Caki2 (cell line): ENCODE data around the gene FILIP1. TPM values are rescaled to one million over a fixed set of nuclear protein-coding genes. Genes with fewer than 3 reads are reported as not detected.

Experiments used
- DNase-seq: peaks from one replicate; pipeline ENCODE4 v3.0.0-alpha.2; 2015; ENCODE audit warnings: low read depth
- in situ Hi-C: cut with HindIII; loops from 2 replicates; pipeline ENCODE4 v1.10.0; 2016; ENCODE audit warnings: low sequenced_read_pairs, low pct_unique_long_range_greater_than_20kb, mixed read lengths
- total RNA-seq: library from RNA; depleted of rRNA; stranded (reverse); fragments of >200 nt; shearing (Covaris generic); gene quantifications from 2 replicates; pipeline ENCODE4 v1.2.3, GENCODE V29; 2014; ENCODE audit warnings: low replicate concordance; rRNA removed

Gene FILIP1, protein sequence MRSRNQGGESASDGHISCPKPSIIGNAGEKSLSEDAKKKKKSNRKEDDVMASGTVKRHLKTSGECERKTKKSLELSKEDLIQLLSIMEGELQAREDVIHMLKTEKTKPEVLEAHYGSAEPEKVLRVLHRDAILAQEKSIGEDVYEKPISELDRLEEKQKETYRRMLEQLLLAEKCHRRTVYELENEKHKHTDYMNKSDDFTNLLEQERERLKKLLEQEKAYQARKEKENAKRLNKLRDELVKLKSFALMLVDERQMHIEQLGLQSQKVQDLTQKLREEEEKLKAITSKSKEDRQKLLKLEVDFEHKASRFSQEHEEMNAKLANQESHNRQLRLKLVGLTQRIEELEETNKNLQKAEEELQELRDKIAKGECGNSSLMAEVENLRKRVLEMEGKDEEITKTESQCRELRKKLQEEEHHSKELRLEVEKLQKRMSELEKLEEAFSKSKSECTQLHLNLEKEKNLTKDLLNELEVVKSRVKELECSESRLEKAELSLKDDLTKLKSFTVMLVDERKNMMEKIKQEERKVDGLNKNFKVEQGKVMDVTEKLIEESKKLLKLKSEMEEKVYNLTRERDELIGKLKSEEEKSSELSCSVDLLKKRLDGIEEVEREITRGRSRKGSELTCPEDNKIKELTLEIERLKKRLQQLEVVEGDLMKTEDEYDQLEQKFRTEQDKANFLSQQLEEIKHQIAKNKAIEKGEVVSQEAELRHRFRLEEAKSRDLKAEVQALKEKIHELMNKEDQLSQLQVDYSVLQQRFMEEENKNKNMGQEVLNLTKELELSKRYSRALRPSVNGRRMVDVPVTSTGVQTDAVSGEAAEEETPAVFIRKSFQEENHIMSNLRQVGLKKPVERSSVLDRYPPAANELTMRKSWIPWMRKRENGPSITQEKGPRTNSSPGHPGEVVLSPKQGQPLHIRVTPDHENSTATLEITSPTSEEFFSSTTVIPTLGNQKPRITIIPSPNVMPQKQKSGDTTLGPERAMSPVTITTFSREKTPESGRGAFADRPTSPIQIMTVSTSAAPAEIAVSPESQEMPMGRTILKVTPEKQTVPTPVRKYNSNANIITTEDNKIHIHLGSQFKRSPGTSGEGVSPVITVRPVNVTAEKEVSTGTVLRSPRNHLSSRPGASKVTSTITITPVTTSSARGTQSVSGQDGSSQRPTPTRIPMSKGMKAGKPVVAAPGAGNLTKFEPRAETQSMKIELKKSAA (N-terminal part only)
- total RNA-seq = 0.10 TPM in 1 of 2 replicates, not detected in the other

GRCh38 chr6:75493400-75494064, at the start of gene FILIP1:
Gene FILIP1, minus strand, starts transcription at chr6:75493800. Its CDS starts 78,828 bp downstream, at chr6:75414972.
- in situ Hi-C loops = no loop called here
- DNase-seq = no peak

GRCh38 chr6:75543311-75543710, 49.7 kb upstream of the FILIP1 start:
- in situ Hi-C loops = no loop called here
- no peak for DNase-seq

GRCh38 chr6:75539136-75539535, 45.5 kb upstream of the FILIP1 start:
- in situ Hi-C loops = no loop called here
- DNase-seq = no peak

- no peak for DNase-seq
- in situ Hi-C loops = no loop called here
These were observed 38.9 kb upstream of the FILIP1 start for GRCh38 chr6:75532521-75532920.

DNA sequence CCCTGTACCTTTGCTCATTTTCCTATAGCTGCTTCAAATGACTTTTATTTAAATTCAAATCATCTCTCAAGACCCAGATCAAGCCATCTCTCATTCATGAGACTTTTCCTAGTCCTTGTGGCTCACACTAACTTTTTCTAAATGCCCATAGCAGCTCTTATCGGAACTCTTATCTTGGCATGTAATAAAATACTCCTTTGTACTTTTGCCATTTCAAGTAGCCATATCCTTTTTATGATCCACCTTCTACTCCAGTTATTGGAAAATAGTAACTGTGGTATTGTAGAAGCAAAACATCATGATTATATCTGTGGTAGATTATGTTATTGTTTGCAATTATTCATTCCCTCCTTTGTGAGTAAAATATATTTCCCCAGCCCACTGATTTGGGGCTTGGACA, 37.6 kb upstream of the FILIP1 start:
- in situ Hi-C loops = no loop called here
- no peak for DNase-seq

DNA sequence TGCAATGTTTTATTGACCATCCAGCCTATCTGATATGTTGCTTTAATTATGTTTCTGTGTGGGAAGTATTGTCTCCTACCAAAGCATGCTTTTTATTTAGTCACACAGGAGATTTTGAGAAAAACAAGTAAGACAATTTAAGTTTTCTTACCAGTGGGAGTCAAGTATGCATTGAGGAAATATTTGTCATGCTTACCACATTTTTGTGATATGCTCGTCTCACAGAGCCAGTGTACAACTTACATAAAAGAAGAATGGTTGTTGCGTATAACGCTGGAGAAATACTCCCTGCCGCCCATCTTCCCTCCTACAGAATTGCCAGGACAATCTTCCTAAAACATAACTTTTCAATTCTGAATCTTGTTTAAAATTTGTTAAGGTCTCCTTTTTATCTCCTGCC, 37.1 kb upstream of the FILIP1 start:
- in situ Hi-C loops = no loop called here
- no peak for DNase-seq

DNA sequence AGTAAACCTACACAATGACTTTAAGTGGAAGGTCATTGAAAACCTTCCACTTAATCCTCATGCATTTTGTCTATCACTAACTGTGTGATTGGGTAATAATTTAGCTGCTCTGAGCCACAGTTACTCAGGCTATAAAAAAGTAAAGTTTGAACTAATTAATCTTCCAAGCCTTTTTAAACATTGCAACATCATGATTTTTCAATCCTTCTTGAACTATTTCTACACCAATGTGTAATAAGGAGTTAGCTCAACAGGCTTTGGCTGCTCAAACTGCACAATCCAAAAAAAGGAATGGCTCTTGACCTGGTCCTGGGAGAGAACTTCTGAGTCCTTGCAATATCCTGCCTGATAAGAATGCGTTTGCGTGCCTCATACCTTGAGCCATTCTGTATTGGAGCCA, 34.8 kb upstream of the FILIP1 start:
- in situ Hi-C loops = no loop called here
- no peak for DNase-seq

- in situ Hi-C loops = no loop called here
- peak; percentile 53 for DNase-seq
These were observed 33.0 kb upstream of the FILIP1 start for GRCh38 chr6:75526502-75527127.

DNA sequence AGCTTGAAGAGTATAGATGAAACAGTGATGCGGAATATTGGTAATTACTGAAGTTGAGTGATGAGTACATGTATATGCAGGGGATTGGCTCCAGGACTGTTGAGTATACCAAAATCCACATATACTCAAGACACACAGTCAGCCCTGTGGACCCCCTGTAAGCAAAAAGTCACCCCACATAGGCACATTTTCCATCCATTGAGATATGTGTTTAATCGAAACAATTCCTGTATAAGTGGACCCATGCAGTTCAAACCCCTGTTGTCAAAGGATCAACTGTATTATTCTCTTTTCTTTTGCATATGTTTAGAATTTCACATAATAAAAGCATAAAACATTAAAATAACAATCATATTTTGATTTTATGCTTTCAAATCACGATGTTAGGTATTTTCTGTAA, 32.1 kb upstream of the FILIP1 start:
- in situ Hi-C loops = no loop called here
- no peak for DNase-seq

- in situ Hi-C loops = loop anchor here (25.0 kb wide), 1 partner anchor 262 kb away; no protein-coding TSS in a partner anchor
- DNase-seq = peak; percentile 93
These were observed 30.8 kb upstream of the FILIP1 start for GRCh38 chr6:75524322-75524972.

DNA sequence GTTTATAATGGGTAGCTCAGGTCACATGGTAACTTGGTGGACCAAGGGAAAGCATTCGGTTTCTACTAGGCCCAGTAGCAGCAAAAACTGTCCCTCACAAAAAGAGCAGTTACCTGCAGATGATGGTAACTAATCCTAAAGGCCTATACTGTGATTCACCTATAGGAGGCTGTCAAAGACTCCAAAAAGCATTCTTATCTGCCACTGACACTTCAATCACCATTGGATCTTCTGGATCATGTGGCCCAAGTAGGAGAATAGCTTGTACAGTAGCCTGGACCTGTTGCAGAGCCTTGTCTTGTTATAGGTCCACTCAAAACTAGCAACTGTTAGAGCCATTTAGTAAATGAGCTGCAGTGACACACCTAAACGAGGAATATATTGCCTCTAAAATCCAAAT, 23.2 kb upstream of the FILIP1 start:
- DNase-seq = no peak
- in situ Hi-C loops = loop anchor here (25.0 kb wide), 1 partner anchor 254 kb away; no protein-coding TSS in a partner anchor

- in situ Hi-C loops = loop anchor here (25.0 kb wide), 1 partner anchor 250 kb away; no protein-coding TSS in a partner anchor
- no peak for DNase-seq
These were observed 19.0 kb upstream of the FILIP1 start for GRCh38 chr6:75512591-75512990.

GRCh38 chr6:75505424-75505823, 11.8 kb upstream of the FILIP1 start:
- in situ Hi-C loops = loop anchor here (25.0 kb wide), 1 partner anchor 243 kb away; no protein-coding TSS in a partner anchor
- DNase-seq = no peak

GRCh38 chr6:75504465-75505222, 11.0 kb upstream of the FILIP1 start:
- no peak for DNase-seq
- in situ Hi-C loops = loop anchor here (25.0 kb wide), 1 partner anchor 242 kb away; no protein-coding TSS in a partner anchor

DNA sequence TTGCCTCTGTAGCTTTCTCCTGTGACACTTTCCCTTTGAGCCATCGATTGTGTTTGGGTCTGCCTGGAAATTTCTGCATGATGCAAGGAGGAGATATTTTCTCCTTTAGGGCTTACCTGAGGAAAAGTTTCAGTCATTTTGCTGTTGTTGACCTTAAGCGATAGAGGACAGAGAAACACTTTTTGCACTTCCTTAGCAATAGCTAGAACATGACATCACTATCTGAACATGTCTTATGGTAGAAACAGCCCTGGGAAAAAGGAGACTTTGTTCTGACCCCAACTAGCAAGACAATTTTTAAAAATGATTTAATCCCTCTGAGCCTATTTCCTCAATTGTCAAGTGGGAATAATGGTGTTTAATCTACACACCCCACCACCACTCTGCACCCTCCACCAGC, 9.7 kb upstream of the FILIP1 start:
- in situ Hi-C loops = loop anchor here (25.0 kb wide), 1 partner anchor 241 kb away; no protein-coding TSS in a partner anchor
- no peak for DNase-seq

DNA sequence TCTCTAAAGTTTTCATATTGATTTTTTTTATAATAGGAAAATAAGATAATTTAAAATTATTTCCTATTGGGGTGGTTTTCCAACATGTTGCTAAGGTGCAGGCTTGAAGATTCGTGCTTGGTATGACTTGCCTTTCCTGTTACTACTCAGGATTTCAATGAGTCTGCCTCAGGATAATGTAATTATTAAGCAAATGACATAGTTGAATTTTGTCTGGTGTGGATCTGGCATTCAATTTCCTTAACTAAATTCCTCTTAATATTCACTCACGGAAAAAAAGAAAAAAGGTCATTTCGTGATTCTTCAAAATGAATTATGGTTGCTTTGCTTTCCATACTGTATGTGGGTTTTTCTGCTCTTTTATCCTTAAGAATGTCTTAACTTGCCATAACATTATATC, 9.3 kb upstream of the FILIP1 start:
- DNase-seq = no peak
- in situ Hi-C loops = loop anchor here (25.0 kb wide), 1 partner anchor 241 kb away; no protein-coding TSS in a partner anchor
